NCI-H1105 (cell line): ENCODE results near the gene MLXIPL.
"Not testable (repeated sequence)": the region's sequence is repeated elsewhere in the genome, so short reads cannot be mapped to it uniquely, and the experiment has no call there.

Experiments used
- DNase-seq: peaks from one replicate; lab custom pipeline; 2025; lab: John Stamatoyannopoulos, UW

Gene MLXIPL, protein sequence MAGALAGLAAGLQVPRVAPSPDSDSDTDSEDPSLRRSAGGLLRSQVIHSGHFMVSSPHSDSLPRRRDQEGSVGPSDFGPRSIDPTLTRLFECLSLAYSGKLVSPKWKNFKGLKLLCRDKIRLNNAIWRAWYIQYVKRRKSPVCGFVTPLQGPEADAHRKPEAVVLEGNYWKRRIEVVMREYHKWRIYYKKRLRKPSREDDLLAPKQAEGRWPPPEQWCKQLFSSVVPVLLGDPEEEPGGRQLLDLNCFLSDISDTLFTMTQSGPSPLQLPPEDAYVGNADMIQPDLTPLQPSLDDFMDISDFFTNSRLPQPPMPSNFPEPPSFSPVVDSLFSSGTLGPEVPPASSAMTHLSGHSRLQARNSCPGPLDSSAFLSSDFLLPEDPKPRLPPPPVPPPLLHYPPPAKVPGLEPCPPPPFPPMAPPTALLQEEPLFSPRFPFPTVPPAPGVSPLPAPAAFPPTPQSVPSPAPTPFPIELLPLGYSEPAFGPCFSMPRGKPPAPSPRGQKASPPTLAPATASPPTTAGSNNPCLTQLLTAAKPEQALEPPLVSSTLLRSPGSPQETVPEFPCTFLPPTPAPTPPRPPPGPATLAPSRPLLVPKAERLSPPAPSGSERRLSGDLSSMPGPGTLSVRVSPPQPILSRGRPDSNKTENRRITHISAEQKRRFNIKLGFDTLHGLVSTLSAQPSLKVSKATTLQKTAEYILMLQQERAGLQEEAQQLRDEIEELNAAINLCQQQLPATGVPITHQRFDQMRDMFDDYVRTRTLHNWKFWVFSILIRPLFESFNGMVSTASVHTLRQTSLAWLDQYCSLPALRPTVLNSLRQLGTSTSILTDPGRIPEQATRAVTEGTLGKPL

GRCh38 chr7:73623798-73624668 is at the start of gene MLXIPL:
MLXIPL (minus strand) TSS chr7:73624522; CDS start chr7:73624492, 30 bp downstream.
- peak; percentile 91 for DNase-seq

- no peak for DNase-seq
Observed at GRCh38 chr7:73671857-73672445, 47.6 kb upstream of the MLXIPL start.

GRCh38 chr7:73671322-73671661 is 47.0 kb upstream of the MLXIPL start:
- DNase-seq, result no peak

GRCh38 chr7:73669858-73670385 is 45.6 kb upstream of the MLXIPL start:
- no peak for DNase-seq

DNA sequence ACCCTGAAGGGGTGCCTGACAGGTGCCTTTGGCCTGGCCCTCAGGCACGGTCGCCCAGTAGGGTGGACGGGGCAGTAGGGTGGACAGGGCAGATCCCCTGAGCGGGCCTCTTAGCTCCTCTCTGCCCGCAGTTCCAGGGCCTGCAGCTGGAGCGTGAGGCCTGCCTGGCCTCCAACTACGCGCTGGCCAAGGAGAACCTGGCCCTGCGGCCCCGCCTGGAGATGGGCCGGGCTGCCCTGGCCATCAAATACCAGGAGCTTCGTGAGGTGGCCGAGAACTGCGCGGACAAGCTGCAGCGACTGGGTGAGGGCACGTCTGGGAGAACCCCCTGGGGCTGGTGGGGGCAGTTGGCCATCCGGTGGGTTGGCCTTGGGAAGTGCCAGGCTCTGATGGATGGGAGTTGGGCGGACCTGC is 45.0 kb upstream of the MLXIPL start:
- no peak for DNase-seq

DNA sequence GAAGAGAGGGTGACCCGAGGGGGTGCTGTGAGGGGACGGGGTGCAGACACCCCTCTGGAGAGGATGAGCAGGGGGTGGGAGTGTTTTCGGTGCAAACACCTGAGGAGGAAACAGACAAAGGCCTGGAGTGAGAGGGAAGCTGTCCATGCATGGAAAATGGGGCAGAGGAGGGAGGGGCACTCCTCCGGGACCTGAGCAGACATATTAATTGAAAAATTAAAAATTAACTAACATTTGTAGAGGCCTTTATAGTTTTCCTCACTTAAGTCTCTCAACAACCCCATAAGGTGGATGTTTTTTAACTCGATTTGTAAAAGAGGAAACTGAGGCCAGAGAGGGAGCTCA is 44.5 kb upstream of the MLXIPL start:
- no peak for DNase-seq

DNA sequence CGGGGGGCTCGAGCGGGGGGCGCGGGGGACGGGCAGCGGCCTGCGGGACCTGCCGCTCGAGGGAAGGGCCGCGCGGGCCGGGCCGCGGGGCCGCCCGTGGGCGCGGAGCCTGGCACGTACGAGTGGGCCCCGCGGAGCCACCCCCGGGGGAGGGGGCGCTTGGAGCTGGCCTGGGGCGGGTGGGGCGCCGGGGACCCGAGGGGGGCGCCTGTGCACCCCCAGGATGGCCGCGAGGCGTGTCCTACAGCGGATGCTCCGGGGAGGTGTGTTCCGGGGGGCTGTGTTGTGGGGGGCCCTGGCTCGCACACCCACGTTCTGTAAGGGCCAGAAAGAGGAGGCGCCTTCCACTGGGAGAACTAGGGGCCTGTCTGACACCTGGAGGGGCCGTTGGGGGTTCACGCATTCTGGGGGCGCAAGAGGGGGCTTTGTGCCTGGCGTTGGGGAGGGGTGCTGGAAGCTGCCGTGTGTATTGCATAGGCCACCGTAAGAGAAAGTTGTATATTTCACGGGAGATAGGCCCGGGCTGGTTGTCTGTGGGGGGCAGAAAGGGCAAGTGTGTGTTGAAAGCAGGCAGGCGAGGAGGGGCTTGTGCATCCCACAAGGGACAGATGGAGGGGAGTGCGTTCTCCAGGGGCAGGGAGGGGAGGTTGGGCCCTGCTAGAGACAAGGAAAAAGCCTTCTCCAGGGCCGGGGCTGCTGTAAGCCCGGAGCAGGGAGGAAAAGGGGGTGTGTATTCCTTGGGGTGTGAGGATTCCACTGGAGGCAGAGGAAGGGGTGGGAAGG is 44.0 kb upstream of the MLXIPL start:
- no peak for DNase-seq

GRCh38 chr7:73667344-73668102 is 43.2 kb upstream of the MLXIPL start, which contains the start of gene VPS37D:
VPS37D (plus strand) TSS chr7:73667831; CDS start chr7:73667959, 128 bp downstream.
- peak; percentile 76 for DNase-seq

DNA sequence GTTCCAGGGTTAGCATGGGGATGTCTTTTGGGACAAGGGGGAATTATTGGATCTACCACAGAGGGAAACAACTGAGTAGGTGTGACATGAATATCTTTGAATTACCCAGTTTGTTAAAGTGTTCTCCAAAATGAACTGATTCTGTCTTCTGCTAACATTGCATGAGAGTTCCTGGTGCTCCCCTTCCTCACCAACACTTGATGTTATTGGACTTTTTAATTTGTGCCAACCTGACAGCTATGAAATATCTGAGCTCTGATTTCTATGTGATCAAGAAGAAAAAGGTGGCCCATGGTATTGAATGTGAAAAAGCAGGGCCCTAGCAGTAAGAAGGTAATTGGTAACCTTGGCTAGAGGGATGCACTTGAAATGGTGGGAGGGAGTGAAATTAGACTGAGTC is 38.7 kb upstream of the MLXIPL start:
- no peak for DNase-seq

DNA sequence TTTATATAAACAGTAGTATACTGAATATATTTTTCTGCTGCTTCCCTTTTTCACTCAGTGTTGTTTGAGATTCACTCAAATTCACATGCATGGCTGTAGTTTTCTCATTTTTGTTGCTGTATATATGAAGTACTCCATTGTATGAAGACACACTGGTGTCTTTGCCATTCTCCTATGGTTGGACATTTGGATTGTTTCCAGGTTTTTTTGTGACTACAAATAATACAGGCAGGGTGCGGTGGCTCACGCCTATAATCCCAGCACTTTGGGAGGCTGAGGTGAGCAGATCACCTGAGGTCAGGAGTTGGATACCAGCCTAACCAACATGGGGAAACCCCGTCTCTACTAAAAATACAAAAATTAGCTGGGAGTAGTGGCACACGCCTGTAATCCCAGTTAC is 36.3 kb upstream of the MLXIPL start:
- not testable (repeated sequence) for DNase-seq

GRCh38 chr7:73659983-73660382 is 35.7 kb upstream of the MLXIPL start:
- DNase-seq, result no peak

- not testable (repeated sequence) for DNase-seq
Observed at GRCh38 chr7:73655309-73655708, 31.0 kb upstream of the MLXIPL start.

GRCh38 chr7:73652541-73652949 is 28.2 kb upstream of the MLXIPL start:
- no peak for DNase-seq

DNA sequence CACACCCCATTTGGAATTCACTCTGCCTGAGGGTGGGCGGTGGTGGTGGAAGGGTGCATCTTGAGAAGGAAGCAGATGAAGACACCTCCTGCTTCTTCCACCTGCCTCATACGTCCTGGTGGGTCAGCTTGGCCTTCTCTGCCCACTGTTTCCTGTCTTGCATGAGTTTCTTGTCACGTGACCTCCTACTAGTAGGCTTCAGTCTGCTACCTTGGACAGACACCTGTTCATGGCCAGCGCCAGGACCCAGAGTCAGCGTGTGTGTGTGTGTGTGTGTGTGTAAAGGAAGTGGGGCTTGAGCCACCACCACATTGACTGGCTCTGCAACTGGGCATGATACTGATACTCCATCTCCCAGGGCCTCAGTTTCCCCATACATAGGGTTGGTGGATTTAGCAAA is 26.2 kb upstream of the MLXIPL start:
- no peak for DNase-seq

GRCh38 chr7:73649576-73649975 is 25.3 kb upstream of the MLXIPL start:
- no peak for DNase-seq

DNA sequence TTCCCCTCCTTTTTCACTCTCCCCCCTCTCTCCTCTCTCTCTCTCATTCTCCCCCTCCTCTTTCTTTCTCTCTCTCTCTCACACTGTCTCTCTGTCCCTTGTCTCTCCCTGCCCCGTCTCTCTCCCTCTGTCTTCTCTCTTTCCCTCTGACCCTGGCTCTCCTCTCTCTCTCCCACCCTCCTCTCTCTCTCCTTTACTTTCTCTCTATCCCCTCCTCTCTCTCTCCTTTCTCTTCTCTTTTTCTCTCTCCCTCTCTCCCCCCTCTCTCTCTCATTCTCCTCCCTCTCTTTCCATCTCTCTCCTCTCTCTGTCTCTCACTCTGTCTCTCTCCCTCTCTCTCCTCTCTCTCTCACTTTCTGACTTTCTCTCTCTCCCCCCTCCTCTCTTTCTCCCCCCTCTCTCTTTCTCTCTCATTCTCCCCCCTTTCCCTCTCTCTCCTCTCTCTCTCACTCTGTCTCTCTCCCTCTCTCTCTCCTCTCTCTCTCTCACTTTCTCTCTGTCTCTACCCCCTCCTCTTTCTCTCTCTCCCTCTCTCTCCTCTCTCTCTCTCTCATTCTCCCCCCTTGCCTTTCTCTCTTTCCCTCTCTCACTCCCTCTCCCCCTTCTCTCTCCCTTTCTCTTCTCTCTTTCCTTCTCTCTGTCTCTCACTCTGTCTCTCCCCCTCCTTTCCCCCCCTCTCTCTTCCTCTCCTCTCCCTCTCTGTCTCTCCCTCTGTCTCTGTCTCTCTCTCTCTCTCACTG is 24.4 kb upstream of the MLXIPL start:
- DNase-seq, result no peak

- DNase-seq, result peak; percentile 53
Observed at GRCh38 chr7:73647725-73648592, 23.6 kb upstream of the MLXIPL start.
